HepG2 (cell line): ENCODE measurements around the gene COX4I2. TPM values are rescaled to one million over a fixed set of nuclear protein-coding genes. Genes with fewer than 3 reads are reported as not detected.
A peak's percentile ranks its signal among the peaks of the same experiment; 100 is the strongest.

Experiments used
- CBX1 ChIP-seq: IDR thresholded peaks from one replicate; pipeline ENCODE4 v1.6.1; 2016; ENCODE audit warnings: antibody characterized with exemption, low read depth
- KMT2A ChIP-seq: sonication (generic); formaldehyde crosslinking; IDR thresholded peaks from 2 replicates; pipeline ENCODE4 v1.4.0; 2020; ENCODE audit warnings: missing genetic modification reagents
- KMT2B ChIP-seq: IDR thresholded peaks from 2 replicates; pipeline ENCODE4 v1.6.1; 2016; ENCODE audit warnings: missing genetic modification reagents, missing compliant biosample characterization
- MXI1 ChIP-seq: IDR thresholded peaks from 3 replicates; pipeline ENCODE4 v1.6.1; 2012; ENCODE audit warnings: low read depth, low read length, inconsistent platforms, borderline replicate concordance
- NR2F1 ChIP-seq, 2 experiments: fragments of 450-650 bp in 1 of 2; formaldehyde crosslinking in 1 of 2; IDR thresholded peaks; 2 replicates each; pipeline versions ENCODE4 v1.5.0 to v1.6.1; 2016 to 2020; ENCODE audit warnings: mild to moderate bottlenecking in 1 of 2, missing compliant biosample characterization in 1 of 2, missing genetic modification reagents in 1 of 2, moderate library complexity in 1 of 2
- REPIN1 ChIP-seq: sonication (generic); formaldehyde crosslinking; IDR thresholded peaks from 2 replicates; pipeline ENCODE4 v1.8.0; 2022; ENCODE audit warnings: missing genetic modification reagents, low read depth, mild to moderate bottlenecking, borderline replicate concordance
- REST ChIP-seq, 2 experiments: IDR thresholded peaks; 2 replicates each; pipeline ENCODE4 v1.6.1; 2011 to 2012; ENCODE audit warnings: low read length in 2 of 2, borderline replicate concordance in 1 of 2, low read depth in 1 of 2, mild to moderate bottlenecking in 1 of 2, moderate library complexity in 1 of 2
- SKI ChIP-seq: fragments of 450-650 bp; IDR thresholded peaks from one replicate; pipeline ENCODE4 v1.6.1; 2018; ENCODE audit warnings: mild to moderate bottlenecking; ENCODE audit not compliant: partially characterized antibody
- SP1 ChIP-seq, 2 experiments: fragments of 450-650 bp in 1 of 2; sonication (generic) in 1 of 2; formaldehyde crosslinking in 1 of 2; IDR thresholded peaks; 2 replicates each; pipeline versions ENCODE4 v1.4.0 to v1.6.1; 2016 to 2020; ENCODE audit warnings: missing genetic modification reagents in 1 of 2
- THYN1 ChIP-seq: sonication (generic); formaldehyde crosslinking; IDR thresholded peaks from 2 replicates; pipeline ENCODE4 v1.8.1; 2023; ENCODE audit warnings: low read depth, mild to moderate bottlenecking, moderate library complexity, missing genetic modification reagents, borderline replicate concordance
- ZBTB7A ChIP-seq: sonication (generic); formaldehyde crosslinking; IDR thresholded peaks from 2 replicates; pipeline ENCODE4 v1.8.0; 2022; ENCODE audit warnings: mild to moderate bottlenecking, missing genetic modification reagents
- ZFP90 ChIP-seq: sonication (generic); formaldehyde crosslinking; IDR thresholded peaks from 2 replicates; pipeline ENCODE4 v1.8.0; 2022; ENCODE audit warnings: missing genetic modification reagents, mild to moderate bottlenecking, inconsistent platforms, borderline replicate concordance
- ZNF138 ChIP-seq: sonication (generic); formaldehyde crosslinking; IDR thresholded peaks from 2 replicates; pipeline ENCODE4 v1.5.0; 2020; ENCODE audit warnings: mild to moderate bottlenecking, low read depth, missing genetic modification reagents
- ZNF362 ChIP-seq: sonication (generic); formaldehyde crosslinking; IDR thresholded peaks from 2 replicates; pipeline ENCODE4 v1.4.0; 2020; ENCODE audit warnings: missing genetic modification reagents, mild to moderate bottlenecking, borderline replicate concordance
- ZNF432 ChIP-seq: sonication (generic); formaldehyde crosslinking; IDR thresholded peaks from 2 replicates; pipeline ENCODE4 v1.5.0; 2020; ENCODE audit warnings: missing genetic modification reagents, mild to moderate bottlenecking, borderline replicate concordance
- ZNF549 ChIP-seq: sonication (generic); formaldehyde crosslinking; IDR thresholded peaks from 2 replicates; pipeline ENCODE4 v1.5.0; 2020; ENCODE audit warnings: missing genetic modification reagents
- ZNF564 ChIP-seq: sonication (generic); formaldehyde crosslinking; IDR thresholded peaks from 2 replicates; pipeline ENCODE4 v1.8.1; 2023; ENCODE audit warnings: mild to moderate bottlenecking, missing genetic modification reagents
- ZNF570 ChIP-seq: sonication (generic); formaldehyde crosslinking; IDR thresholded peaks from 2 replicates; pipeline ENCODE4 v1.4.0; 2020; ENCODE audit warnings: mild to moderate bottlenecking, missing genetic modification reagents, borderline replicate concordance
- ZNF891 ChIP-seq: sonication (generic); formaldehyde crosslinking; IDR thresholded peaks from 2 replicates; pipeline ENCODE4 v1.5.0; 2020; ENCODE audit warnings: mild to moderate bottlenecking, missing genetic modification reagents
- polyA plus RNA-seq, 8 experiments: library from polyadenylated mRNA; depleted of rRNA in 3 of 8; stranded (reverse) in 7 of 8; unstranded in 1 of 8; fragments of >200 nt; fragmentation: Illumina TruSeq in 4 of 8; extraction: Trizol in 4 of 8; gene quantifications; 2 replicates each; pipeline versions ENCODE4 v1.2.1 to v1.2.3, GENCODE V29; 2011 to 2016; ENCODE audit warnings: low read depth in 4 of 8, missing spikeins in 1 of 8, mixed read lengths in 1 of 8; ENCODE audit not compliant: insufficient read depth in 1 of 8
- total RNA-seq, 5 experiments: library from RNA; depleted of rRNA; stranded (reverse); fragments of >200 nt; fragmentation: Illumina TruSeq; extraction: Trizol; gene quantifications; 2 replicates each; pipeline ENCODE4 v1.2.3, GENCODE V29; 2016; ENCODE audit warnings: low read depth in 1 of 5
- TF ChIP-seq, protein P1 (sequence below): sonication (generic); formaldehyde crosslinking; IDR thresholded peaks from 2 replicates; pipeline ENCODE4 v1.4.0; 2020; ENCODE audit warnings: mild to moderate bottlenecking, missing genetic modification reagents
- TF ChIP-seq, protein P2 (sequence below): sonication (generic); formaldehyde crosslinking; IDR thresholded peaks from 2 replicates; pipeline ENCODE4 v1.4.0; 2020; ENCODE audit warnings: missing genetic modification reagents

COX4I2 gene
- total and polyA plus RNA-seq, 2 of the 13 experiments (the other 11 are each of a cell fraction or from before 2014, with no cell fraction given), result 1.1 TPM; not detected in 1

DNA sequence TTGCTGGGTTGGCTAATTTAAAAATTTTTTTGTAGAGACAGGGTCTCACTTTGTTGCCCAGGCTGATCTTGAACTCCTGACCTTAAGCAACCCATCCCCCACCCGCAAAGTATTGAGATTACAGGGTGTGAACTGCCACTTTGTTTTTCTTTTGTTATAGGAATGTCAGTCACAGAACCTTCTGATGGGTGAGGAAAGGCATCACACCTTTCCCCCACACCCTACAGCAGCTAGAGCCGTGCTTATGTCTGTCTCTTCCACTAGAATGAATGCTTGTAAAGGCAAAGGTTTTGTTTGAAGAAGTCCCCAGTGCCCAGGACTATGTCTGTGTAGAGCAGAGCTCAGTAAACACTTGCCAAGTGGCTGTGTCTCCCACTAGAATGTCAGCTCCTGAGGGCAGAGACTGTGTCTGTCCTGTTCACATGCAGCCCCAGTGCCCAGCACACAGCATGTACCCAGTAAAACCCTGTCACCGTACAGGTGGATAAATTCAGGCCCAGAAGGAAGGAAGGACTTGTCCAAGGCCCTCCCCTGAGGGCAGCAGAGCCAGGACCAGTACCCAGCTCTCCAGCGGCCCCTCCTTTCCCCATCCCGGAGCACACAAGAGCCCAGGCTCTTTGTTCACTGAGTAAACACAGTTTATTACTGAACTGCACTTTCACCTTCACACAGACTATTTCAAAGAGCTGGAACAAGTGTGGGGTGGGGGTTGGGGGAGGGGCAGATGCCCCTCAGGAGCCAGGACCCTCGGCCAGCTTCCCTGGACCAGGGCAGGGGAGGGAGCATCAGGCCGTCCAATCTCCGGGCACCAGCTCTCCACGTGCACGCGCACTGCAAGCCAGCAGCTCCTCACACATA, 26.4 kb downstream of the COX4I2 start (continued):
- TF ChIP-seq ZNF362 (CRISPR knock-in tag), result peak; percentile 4; the same call in 1 of the 2 replicates
- TF ChIP-seq ZFP90, result no peak
- no peak for TF ChIP-seq ZNF432 (CRISPR knock-in tag)
- TF ChIP-seq, protein P1, sequence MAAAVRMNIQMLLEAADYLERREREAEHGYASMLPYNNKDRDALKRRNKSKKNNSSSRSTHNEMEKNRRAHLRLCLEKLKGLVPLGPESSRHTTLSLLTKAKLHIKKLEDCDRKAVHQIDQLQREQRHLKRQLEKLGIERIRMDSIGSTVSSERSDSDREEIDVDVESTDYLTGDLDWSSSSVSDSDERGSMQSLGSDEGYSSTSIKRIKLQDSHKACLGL, result no peak
- peak; percentile 76; the same call in 1 of the 2 replicates for TF ChIP-seq KMT2A (CRISPR knock-in tag)
- peak; percentile 68; the same call in 1 of the 3 replicates for TF ChIP-seq MXI1
- no peak for TF ChIP-seq ZNF570 (CRISPR knock-in tag)
- peak; percentile 77 for TF ChIP-seq SKI
- TF ChIP-seq ZNF891 (CRISPR knock-in tag), result no peak; the same call in 1 of the 2 replicates
- TF ChIP-seq REST (IDR thresholded peaks at IDR 0.05; ENCODE audit: borderline replicate concordance in 1 of 2, low read depth in 1 of 2, low read length in 2 of 2), result peak in 1 of 2 experiments; percentile 71; a peak in 1 of 4 replicates
- TF ChIP-seq NR2F1 (CRISPR knock-in tag; IDR thresholded peaks at IDR 0.05), result peak; percentile 42 to 78
- no peak for TF ChIP-seq CBX1
- TF ChIP-seq, protein P2, sequence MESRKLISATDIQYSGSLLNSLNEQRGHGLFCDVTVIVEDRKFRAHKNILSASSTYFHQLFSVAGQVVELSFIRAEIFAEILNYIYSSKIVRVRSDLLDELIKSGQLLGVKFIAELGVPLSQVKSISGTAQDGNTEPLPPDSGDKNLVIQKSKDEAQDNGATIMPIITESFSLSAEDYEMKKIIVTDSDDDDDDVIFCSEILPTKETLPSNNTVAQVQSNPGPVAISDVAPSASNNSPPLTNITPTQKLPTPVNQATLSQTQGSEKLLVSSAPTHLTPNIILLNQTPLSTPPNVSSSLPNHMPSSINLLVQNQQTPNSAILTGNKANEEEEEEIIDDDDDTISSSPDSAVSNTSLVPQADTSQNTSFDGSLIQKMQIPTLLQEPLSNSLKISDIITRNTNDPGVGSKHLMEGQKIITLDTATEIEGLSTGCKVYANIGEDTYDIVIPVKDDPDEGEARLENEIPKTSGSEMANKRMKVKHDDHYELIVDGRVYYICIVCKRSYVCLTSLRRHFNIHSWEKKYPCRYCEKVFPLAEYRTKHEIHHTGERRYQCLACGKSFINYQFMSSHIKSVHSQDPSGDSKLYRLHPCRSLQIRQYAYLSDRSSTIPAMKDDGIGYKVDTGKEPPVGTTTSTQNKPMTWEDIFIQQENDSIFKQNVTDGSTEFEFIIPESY, result 0 out of 2 replicates have a peak, but pooled peaks have one; percentile 18
- no peak for TF ChIP-seq SP1 (IDR thresholded peaks at IDR 0.05)
- 0 out of 2 replicates have a peak, but pooled peaks have one; percentile 3 for TF ChIP-seq SP1 (CRISPR knock-in tag; IDR thresholded peaks at IDR 0.05)
- peak; percentile 63 for TF ChIP-seq ZBTB7A (CRISPR knock-in tag)
- TF ChIP-seq ZNF564 (CRISPR knock-in tag), result no peak
- no peak for TF ChIP-seq ZNF549 (CRISPR knock-in tag)
- TF ChIP-seq THYN1 (CRISPR knock-in tag), result 0 out of 2 replicates have a peak, but pooled peaks have one; percentile 82
- peak; percentile 94 for TF ChIP-seq REPIN1
- peak; percentile 51; the same call in 1 of the 2 replicates for TF ChIP-seq KMT2B (CRISPR knock-in tag)
- TF ChIP-seq ZNF138 (CRISPR knock-in tag), result peak; percentile 27; the same call in 1 of the 2 replicates
